ENCODE results near the gene TMPRSS11F.
"Not testable (repeated sequence)": the region's sequence is repeated elsewhere in the genome, so short reads cannot be mapped to it uniquely, and the experiment has no call there.

The TMPRSS11F gene

DNA sequence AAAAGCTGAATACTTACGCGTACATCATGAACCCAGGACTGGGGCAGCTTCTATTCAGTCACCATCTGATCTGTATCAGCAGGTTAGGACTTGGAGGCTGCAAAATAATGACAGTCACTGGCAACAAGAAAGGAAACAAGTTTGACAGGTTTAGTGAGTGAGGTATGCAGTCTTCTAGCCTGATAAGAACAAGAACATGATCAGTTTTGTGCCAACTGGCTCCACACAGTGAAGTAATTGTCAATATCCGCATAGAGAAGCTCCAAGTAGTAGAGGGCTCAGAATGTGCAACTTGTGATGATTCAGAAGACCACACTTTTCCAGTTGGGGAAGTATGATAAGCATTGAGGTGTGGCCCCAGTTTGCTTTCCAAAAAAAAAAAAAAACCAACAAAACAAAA is at the start of gene TMPRSS11F:
TMPRSS11F (minus strand) TSS at position 77 of the 400 bp plus-strand sequence; CDS start at position 28, 49 bp downstream.
- no peak for DNase-seq (ENCODE audit: low read depth in 2 of 2)

DNA sequence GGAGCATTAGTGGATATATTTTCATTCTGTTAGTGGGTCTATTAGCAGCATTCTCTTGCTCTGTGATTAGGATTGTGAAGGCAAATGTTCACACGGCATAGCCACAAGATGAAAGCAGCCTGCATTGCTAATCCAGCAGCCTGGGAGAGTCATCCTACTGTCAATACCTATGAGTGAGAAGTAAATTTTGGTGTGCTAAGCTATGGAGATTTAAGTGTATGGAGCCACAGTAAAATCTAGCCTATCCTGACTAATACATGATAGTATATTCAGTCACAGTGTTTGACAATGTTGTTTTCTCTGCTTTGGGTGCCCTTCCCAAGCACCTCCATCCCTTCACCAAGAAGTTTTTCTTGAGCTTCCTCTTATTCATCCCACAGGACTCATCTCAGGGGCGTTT is 47.2 kb upstream of the TMPRSS11F start:
- DNase-seq (ENCODE audit: low read depth in 2 of 2), result no peak

DNA sequence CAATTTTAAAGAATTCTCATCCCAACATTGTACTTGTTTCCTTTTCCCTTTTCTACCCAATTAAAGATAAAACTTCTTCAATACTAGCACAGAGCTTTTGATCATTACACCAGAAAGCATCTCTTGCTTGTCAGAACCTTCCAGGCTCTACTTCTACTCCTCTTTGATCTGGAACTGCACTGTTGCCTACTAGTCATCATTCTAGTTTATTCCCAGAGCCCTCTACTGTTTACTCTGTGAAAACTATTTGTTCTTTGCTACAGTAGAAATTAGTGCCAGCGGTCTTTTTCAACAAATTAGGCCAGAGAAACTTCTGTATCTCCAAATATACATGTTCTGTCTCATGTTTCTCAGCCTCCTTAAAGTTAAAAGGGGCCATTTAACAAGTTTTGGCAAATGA is 46.8 kb upstream of the TMPRSS11F start:
- no peak for DNase-seq (ENCODE audit: low read depth in 2 of 2)

DNA sequence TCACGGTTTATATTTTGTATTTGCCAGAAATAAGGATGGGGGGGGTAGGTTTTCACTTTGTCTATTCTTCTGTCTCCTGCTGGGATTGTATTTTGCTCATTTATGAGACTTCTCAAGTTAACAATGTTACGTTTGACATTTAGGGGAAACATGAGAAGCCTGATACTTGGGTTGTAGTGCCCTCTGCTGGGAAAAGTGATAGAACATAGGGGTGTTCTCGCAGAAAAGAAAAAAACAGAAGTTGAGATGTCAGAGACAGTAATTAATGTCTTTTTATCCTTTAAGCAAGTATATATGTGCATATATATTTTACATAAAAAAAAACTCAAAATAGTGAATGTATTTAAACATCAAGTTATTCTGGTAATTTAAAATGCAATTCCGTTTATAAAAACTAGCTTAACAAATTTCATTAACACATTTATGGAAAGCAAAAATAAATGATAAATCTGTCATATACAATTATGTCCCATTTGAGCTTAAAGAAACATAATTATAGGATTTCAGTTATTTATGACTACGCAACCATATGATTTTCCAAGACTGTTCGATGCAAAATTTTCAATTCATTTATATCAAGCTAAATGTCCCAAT is 46.0 kb upstream of the TMPRSS11F start:
- DNase-seq (ENCODE audit: low read depth in 2 of 2), result peak; percentile 20 to 25

DNA sequence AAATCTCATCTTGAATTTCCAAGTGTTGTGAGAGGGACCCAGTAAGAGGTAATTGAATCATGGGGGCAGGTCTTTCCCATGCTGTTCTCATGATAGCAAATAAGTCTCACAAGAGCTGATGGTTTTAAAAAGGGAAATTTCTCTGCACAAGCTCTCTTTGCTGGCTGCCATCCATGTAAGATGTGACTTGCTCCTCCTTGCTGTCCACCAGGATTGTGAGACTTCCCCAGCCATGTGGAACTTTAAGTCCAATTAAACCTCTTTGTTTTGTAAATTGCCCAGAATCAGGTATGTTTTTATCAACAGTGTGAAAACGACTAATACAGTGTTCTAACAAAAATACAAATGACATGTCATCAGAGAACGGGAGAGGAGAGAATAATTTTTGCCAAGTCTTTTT is 44.7 kb upstream of the TMPRSS11F start:
- DNase-seq (ENCODE audit: low read depth in 2 of 2), result not testable (repeated sequence)

DNA sequence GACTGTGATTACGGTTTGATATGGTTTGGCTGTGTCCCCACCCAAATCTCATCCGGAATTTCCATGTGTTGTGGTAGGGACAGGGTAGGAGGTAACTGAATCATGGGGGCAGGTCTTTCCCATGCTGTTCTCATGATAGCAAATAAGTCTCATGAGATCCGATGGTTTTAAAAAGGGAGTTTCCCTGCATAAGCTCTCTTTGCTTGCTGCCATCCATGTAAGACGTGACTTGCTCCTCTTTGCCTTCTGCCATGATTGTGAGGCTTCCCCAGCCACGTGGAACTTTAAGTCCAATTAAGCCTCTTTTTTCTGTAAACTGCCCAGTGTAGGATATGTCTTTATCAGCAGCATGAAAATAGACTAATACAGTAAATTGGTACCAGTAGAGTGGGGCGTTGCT is 42.5 kb upstream of the TMPRSS11F start:
- not testable (repeated sequence) for DNase-seq (ENCODE audit: low read depth in 2 of 2)

DNA sequence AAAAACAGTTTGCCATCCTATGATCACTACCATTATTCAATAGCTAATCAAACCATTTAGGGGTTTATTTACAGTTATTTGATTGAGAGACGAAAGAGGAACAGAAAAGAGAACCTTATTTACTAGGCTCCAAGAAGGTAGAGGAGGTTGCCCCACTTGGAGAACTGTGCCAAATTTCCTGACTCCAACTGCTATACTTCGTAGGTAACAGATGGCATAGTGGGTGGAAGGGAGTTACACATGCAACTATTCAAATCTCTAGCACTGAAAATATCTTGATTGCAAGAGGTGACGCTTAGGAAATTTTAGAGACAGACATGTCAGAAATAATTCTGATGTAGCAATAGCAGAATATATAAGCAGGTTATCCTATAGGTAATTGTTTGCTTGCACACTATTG is 38.0 kb upstream of the TMPRSS11F start:
- no peak for DNase-seq (ENCODE audit: low read depth in 2 of 2)

DNA sequence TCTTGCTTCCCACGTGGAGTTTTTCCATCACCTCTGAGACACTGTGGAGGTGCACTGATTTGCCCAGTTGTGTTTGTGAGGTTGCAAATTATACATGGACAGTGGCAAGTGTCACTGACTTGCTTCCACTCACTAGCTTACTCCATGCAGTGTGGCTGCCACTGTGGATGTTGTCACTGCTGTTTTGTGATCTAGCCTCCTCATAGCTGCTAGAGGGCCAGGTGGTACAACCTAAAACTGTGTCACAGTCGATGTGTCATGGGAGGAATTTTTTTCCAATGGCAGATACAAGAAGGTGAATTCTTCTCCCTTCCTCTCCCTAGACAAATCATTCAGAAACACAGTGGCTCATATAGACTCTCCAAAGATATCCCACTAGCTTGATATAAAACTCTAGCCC is 37.5 kb upstream of the TMPRSS11F start:
- DNase-seq (ENCODE audit: low read depth in 2 of 2), result no peak

DNA sequence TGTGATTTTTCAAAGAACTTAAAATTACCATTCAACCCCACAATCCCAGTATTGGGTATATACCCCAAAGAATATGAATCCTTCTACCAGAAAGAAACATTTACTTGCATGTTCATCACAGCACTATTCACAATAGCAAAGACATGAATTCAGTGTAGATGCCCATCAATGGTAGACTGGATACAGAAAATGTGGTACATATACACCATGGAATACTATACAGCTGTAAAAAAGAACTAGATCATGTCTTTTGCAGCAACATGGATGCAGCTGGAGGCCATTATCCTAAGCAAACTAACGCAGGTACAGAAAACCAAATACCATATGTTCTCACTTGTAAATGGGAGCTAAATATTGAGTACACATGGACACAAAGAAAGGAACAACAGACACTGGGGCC is 34.1 kb upstream of the TMPRSS11F start:
- DNase-seq (ENCODE audit: low read depth in 2 of 2), result no peak

DNA sequence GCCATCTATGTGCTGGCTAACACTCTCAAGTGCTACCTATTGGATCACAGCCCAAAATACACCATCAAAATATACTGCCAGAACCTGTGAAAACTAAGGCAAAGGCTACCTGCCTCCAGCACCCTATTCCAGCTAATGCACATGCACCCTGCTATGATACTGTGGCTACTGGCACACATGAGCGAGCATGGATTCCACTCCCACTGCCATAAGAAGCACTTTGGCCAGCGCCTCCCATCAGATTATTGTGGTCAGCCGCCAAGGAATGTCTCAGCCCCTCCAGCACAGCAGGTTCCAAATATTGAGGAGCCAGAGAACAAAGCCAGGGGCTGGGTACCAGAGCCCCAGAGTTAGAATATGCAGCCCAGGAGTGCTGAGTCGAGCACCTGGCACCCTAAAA is 32.5 kb upstream of the TMPRSS11F start:
- no peak for DNase-seq (ENCODE audit: low read depth in 2 of 2)

DNA sequence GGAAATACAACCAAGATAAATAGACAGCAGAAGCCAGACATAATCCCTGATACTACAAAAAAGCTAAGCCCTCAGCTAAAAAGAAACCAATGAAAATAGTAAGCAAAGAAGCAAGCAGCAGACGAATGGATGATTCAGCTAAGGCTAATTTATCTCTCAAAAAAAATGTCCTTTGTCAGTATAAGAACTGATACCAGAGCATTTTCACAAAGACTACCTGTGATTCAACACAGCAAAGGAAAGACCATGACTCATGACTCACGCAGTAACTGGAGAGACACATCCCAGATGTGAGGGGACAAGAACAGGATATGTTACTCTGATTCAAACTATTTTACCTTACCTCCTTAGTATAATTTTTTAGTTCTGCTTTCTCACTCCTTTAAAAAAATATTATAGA is 22.7 kb upstream of the TMPRSS11F start:
- no peak for DNase-seq (ENCODE audit: low read depth in 2 of 2)

DNA sequence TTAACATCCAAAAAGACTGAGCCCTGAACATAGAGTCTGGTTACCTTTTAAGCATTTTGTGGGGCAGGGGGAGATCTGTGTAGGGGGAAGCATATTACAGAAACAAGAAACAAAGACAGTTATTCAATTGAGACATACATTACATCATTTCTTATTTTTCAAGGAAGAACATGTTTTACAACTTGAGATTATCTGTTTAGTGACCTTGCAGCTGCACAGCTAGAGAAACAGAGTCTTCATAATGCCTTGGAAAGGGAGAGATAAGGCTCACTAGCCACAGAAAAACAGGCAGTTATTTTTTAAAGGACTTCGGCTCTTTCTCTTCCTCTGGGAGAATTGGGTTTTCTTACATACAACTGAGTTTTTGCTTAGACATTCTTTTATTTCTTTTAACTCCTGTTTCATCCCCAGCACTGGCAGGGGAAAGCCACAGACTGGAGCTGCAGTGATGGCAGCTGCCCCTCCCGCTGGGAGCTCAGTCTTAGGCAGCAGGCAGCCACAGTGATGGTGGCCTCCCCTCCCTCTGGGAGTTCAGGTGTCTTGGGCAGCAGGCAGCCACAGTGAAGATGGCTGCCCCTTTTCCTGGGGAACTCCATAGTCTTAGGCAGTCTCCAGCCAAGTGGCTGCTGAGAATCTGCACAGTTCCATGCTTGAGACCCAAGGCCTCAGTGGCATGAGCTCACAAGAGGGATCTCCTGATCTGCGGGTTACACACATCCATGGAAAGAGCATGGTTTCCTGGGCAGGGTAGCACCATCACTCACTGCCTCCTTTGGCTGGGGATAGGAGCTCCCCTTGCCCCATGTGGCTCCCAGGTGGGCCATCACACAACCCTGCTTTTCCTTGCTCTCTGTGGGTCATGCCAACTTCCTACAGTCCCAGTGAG is 19.4 kb upstream of the TMPRSS11F start:
- no peak for DNase-seq (ENCODE audit: low read depth in 2 of 2)

DNA sequence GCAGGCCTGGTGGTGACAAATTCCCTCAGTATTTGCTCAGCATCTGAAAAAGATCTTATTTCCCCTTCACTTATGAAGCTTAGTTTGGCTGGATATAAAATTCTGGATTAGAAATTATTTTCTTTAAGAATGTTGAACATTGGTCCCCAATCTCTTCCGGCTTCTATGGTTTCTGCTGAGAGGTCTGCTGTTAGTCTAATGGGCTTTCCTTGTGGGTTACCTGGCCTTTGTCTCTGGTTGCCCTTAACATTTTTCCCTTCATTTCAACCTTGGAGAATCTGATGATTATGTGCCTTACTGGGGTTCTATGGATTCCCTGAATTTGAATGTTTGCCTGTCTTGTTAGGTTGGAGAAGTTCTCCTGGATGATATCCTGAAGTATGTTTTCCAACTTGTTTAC is 17.4 kb upstream of the TMPRSS11F start:
- DNase-seq (ENCODE audit: low read depth in 2 of 2), result no peak

DNA sequence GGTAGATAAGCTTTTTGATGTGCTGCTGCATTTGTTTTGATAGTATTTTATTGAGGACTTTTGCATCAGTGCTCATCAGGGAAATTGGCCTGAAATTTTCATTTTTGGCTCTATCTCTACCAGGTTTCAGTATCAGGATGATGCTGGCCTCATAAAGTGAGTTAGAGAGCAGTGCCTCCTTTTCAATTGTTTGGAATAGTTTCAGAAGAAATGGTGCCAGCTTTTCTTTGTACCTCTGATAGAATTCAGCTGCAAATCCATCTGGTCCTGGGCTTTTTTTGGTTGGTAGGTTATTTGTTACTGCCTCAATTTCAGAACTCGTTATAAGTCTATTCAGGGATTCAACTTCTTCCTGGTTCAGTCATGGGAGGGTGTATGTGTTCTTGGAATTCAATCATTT is 15.6 kb upstream of the TMPRSS11F start:
- no peak for DNase-seq (ENCODE audit: low read depth in 2 of 2)

DNA sequence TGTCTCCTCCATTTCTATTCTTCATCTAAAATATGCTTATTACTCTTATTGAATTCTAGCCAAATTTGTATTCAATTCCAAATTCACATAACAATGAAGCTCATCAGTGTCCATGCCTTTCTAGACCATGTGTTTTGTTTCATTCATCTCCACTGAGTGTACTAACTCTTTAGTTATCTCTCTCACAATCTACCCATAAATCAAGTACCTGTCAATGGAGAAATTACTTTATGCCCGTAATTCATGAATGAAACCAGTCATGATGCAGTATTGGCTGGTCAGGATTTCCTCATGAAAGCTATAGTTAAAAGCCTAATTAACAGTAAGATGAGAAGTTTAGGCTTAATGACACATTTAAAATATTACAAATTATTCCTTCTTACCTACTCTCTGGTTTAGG is 12.2 kb upstream of the TMPRSS11F start:
- no peak for DNase-seq (ENCODE audit: low read depth in 2 of 2)

DNA sequence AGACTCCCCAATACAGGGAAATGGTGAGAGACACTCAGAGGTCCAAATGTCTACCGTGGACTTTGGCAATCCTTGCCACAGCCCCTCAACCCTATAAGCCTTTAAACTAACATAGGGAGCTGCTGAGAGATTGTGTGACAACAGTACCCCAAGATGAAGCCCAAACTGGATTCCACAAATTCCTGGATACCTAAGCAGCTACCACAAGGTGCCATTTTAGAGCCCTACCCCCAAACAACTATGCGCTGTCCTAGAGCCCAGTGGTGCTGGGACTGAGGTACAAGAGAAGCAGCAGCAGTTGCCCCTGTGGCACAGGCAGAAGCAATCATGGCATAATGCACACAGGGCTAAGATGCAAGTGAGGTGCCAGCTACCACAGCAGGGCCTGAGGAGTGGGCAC is 2.7 kb upstream of the TMPRSS11F start:
- DNase-seq (ENCODE audit: low read depth in 2 of 2), result no peak

DNA sequence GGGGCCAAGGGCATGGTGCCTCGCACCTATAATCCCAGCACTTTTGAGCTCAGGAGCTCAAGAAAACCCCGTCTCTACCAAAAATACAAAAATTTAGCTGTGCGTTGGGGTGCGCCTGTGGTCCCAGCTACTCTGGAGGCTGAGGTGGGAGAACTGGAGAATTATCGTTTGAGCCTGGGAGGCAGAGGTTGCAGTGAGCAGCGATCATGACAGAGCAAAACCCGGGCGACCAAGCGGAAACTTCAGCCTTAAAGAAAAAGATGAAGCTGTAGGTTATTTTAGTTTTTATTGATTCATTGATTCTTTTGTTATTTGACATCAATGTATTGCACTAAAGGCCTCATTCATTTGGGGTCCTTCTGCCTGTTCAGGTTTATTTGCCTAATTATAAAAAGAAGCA is 5.4 kb downstream of the TMPRSS11F start:
- no peak for DNase-seq (ENCODE audit: low read depth in 2 of 2)

DNA sequence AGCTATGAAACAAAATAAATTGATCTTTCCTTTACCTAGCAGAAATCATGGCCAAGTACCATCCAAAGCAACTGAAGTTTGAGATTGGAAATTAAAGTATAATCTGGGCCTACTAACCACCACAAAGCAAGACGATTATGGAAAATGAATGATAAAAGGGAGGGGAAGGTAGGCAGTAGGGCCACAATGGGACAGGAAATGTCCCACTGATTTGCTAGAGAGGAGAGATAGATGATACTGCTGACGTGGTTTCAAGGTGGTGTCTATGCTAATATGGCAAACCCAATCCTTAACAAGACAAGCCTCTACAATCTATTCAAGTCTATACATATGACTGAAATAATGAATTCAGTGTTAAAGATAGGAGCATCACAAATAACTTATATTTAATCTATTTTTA is 6.1 kb downstream of the TMPRSS11F start:
- DNase-seq (ENCODE audit: low read depth in 2 of 2), result no peak

DNA sequence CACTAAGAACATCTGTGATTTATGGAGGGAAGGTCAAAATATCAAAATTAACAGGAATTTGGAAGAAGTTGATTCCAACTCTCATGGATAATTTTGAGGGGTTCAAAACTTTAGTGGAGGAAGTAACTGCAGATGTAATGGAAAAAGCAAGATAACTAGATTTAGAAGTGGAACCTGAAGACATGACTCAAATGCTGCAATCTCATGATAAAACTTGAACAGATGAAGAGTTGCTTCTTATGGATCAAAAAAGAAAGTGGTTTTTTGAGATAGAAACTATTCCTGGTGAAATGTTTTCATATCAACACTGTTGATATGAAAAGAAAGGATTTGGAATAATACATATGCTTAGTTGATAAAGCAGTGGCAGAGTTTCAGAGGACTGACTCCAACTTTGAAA is 9.7 kb downstream of the TMPRSS11F start:
- DNase-seq (ENCODE audit: low read depth in 2 of 2), result no peak

DNA sequence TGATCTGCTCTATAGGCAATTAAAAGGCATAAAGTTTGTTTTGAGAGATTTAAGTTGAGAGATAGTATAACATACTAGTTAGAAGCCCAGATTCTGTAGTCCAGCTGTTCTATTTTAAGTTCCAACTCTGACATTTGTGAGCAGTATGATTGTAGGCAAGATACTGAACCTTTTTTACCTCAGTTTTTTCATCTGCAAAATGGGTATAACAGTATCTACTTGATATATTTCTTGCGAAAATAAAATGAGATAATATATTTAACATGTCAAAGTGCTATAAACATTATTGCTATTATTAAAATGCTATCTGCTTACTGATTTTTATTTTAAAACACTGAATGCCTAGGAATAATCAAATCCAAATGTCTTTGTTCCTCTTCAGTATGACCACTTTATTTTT is 19.2 kb downstream of the TMPRSS11F start:
- DNase-seq (ENCODE audit: low read depth in 2 of 2), result no peak

DNA sequence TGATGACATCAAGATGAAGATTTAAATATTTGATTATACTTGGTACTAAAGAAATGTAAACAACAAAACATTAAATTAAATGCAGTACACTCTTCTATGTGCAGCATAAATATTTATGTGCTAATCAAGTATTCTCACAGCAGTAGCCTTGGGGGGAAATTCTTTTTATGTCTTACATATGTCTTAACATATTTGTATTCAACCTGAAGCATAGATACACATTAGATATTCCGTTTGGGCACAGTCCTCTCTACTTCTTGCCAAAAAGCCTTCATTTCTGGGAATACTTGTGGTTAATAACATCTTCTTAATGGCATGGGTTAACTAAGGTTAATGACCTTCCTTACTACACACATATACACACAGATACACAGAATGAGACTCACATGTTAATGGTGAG is 19.8 kb downstream of the TMPRSS11F start:
- DNase-seq (ENCODE audit: low read depth in 2 of 2), result no peak

DNA sequence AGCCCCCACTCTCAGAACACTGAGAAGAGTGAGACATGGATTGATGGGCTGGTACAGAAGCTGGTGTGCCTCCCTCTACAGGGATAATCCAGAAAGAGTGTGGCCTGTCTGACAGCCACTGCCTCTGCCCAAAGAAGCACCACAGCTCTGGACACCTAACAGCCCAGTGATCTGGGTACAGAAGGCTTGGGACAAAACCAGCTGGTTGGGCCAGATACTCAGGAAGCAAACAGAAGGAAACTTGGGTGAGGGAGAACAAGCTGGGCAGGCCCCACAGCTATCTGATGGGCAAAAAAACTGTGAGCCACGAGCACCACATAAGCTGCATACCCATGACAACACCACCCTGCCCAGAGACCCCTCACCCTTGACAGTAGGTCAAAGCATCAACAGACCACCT is 46.9 kb downstream of the TMPRSS11F start:
- DNase-seq (ENCODE audit: low read depth in 2 of 2), result no peak

DNA sequence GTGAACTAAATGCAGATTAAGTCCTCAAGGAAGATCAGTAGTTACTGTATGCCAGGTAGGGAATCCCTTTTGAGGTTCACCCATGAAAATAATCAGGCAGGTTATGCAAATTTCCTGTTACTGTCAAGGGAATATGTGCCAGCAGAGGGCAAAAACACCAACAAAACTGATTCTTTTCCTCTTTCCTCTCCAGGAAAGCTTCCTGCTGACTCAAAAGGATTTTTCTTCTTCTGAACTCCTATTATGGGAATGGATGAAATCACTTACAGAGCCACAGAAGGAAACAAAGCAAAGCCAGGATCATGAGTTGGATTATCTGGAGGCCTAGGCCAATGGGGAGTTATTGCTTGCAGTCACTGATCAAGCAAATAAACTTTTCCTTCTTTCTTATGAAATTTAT is 49.7 kb downstream of the TMPRSS11F start:
- no peak for DNase-seq (ENCODE audit: low read depth in 2 of 2)

DNA sequence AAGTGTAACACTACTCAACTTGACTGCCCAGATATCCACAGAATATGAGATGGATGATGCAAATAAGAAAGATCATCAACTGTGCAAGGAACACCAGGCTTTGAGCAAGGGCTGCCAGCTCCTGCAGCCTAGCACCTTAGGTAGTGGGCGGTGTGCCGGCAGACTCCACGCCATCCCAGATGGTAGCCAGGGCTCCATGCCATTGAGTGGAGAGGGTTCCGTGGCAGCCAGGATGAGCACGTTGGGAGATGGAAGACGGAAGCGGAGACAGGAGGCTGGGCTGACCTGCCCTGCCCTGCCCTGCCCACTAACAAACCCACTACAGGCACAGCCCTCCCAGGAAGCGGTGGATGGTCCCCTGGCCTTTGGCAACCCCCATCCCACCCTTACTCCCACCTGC is 51.9 kb downstream of the TMPRSS11F start:
- DNase-seq (ENCODE audit: low read depth in 2 of 2), result no peak
